Lower lobe of right lung (tissue), 2 donors: ENCODE measurements around the gene IER5L. TPM values are rescaled to one million over a fixed set of nuclear protein-coding genes. Genes with fewer than 3 reads are reported as not detected.

Experiments
- ATAC-seq, 2 donors: fragments of 200-7000 bp; cut with Tn5 transposase; one replicate each; pipeline ENCODE4 v1.9.1; 2020 to 2022; ENCODE audit warnings: mild to moderate bottlenecking in 2 of 2, moderate library complexity in 2 of 2
- DNase-seq: peaks from one replicate; pipeline ENCODE4 v3.0.0-alpha.2; 2020
- H3K27ac ChIP-seq: fragments of 200-600 bp; one replicate; pipeline ENCODE4 v1.8.0; 2022
- H3K27me3 ChIP-seq: fragments of 200-600 bp; one replicate; pipeline ENCODE4 v1.8.0; 2022; ENCODE audit warnings: low read depth
- H3K36me3 ChIP-seq: fragments of 200-600 bp; one replicate; pipeline ENCODE4 v1.8.0; 2022; ENCODE audit warnings: mild to moderate bottlenecking
- H3K4me1 ChIP-seq: fragments of 200-600 bp; one replicate; pipeline ENCODE4 v1.8.0; 2022
- H3K4me3 ChIP-seq: fragments of 200-600 bp; one replicate; pipeline ENCODE4 v1.8.0; 2022; ENCODE audit warnings: mild to moderate bottlenecking
- H3K9me3 ChIP-seq: fragments of 200-600 bp; one replicate; pipeline ENCODE4 v1.8.0; 2022
- CTCF ChIP-seq: fragments of 200-600 bp; IDR thresholded peaks from one replicate; pipeline ENCODE4 v1.8.0; 2022; ENCODE audit warnings: antibody characterized with exemption, mild to moderate bottlenecking
- intact Hi-C: fragments of 100-400 bp; cut with DNase I; formaldehyde crosslinking; loops from one replicate; pipeline ENCODE4 v1.11.0; 2022
- total RNA-seq: library from RNA; stranded (reverse); fragmentation: NEBNext Ultra II Directional; extraction: Animal tissue kit (Norgen Biotek cat#: 25700); gene quantifications from one replicate; pipeline ENCODE4 v1.2.1, GENCODE V29; 2021
- donor health status: DM: no; HTN: yes; CAD: no; lungs with severe emphysema.

Gene IER5L
- total RNA-seq, 1 donor from 2014 or later, result 8.7 TPM

GRCh38 chr9:129223551-129224208, 45.6 kb upstream of the IER5L start:
- DNase-seq (no peak), ATAC-seq (no peak)
- no peak overlapping the region for H3K27ac ChIP-seq
- H3K36me3 ChIP-seq, result no peaks in the 10 kb centered on the region
- no peak for TF ChIP-seq CTCF
- H3K4me1 ChIP-seq, result peaks cover 10% of the 10 kb centered on the region
- no peak overlapping the region for H3K4me3 ChIP-seq
- H3K9me3 ChIP-seq, result no peaks in the 10 kb centered on the region
- intact Hi-C loops, result no loop called here
- no peaks in the 10 kb centered on the region for H3K27me3 ChIP-seq

- no peak overlapping the region for H3K27ac ChIP-seq
- TF ChIP-seq CTCF, result no peak
- no peaks in the 10 kb centered on the region for H3K27me3 ChIP-seq
- peaks cover 10% of the 10 kb centered on the region for H3K4me1 ChIP-seq
- H3K4me3 ChIP-seq, result no peak overlapping the region
- H3K9me3 ChIP-seq, result no peaks in the 10 kb centered on the region
- DNase-seq, result no peak
- ATAC-seq, result no peak
- no peaks in the 10 kb centered on the region for H3K36me3 ChIP-seq
- intact Hi-C loops, result no loop called here
These were observed 44.8 kb upstream of the IER5L start for GRCh38 chr9:129222819-129223218.

- H3K4me3 ChIP-seq, result no peak overlapping the region
- intact Hi-C loops, result no loop called here
- no peaks in the 10 kb centered on the region for H3K9me3 ChIP-seq
- no peak for DNase-seq
- H3K27me3 ChIP-seq, result no peaks in the 10 kb centered on the region
- H3K36me3 ChIP-seq, result no peaks in the 10 kb centered on the region
- no peak overlapping the region for H3K27ac ChIP-seq
- ATAC-seq, result no peak
- TF ChIP-seq CTCF, result no peak
- peaks cover 10% of the 10 kb centered on the region for H3K4me1 ChIP-seq
These were observed 44.0 kb upstream of the IER5L start for GRCh38 chr9:129221979-129222635.

- intact Hi-C loops, result no loop called here
- Histone ChIP-seq H3K4me3 (no peak overlapping the region), H3K27me3 (no peaks in the 10 kb centered on the region), H3K36me3 (no peaks in the 10 kb centered on the region), H3K27ac (no peak overlapping the region), H3K9me3 (no peaks in the 10 kb centered on the region), H3K4me1 (peaks cover 10% of the 10 kb centered on the region)
- DNase-seq (no peak), ATAC-seq (no peak)
- no peak for TF ChIP-seq CTCF
These were observed 43.2 kb upstream of the IER5L start for GRCh38 chr9:129221233-129221632.

DNA sequence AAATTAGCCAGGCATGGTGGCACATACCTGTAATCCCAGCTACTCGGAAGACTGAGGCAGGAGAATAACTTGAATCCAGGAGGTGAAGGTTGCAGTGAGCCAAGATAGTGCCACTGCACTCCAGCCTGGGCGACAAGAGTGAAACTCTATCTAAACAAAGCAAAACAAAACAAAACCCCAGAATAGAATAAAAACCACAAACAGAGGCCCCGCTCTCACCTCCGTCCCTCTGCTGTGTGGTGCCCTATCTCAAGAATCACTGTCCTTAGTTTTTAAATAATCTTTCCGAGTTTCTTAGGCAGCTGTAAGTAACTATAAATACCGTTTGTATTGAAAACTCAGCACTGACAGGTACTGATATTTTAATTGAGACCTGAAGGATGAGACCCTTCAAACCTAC, 42.7 kb upstream of the IER5L start:
- Histone ChIP-seq H3K36me3 (no peaks in the 10 kb centered on the region), H3K27ac (no peak overlapping the region), H3K9me3 (no peaks in the 10 kb centered on the region), H3K4me1 (peaks cover 7% of the 10 kb centered on the region), H3K27me3 (no peaks in the 10 kb centered on the region), H3K4me3 (no peak overlapping the region)
- DNase-seq, result no peak
- intact Hi-C loops, result no loop called here
- ATAC-seq, result no peak
- no peak for TF ChIP-seq CTCF
